Right lobe of liver (tissue), 4 donors: Measurements from ENCODE around the gene EIF6.

Experiments
- POLR2A ChIP-seq: fragments of 450-650 bp; IDR thresholded peaks from one replicate; pipeline ENCODE4 v1.6.1; 2017; ENCODE audit warnings: antibody characterized with exemption, mild to moderate bottlenecking
- TF ChIP-seq, protein P1 (sequence below), 4 donors: fragments of 200-600 bp in 3 of 4; fragments of 450-650 bp in 1 of 4; IDR thresholded peaks; one replicate each; pipeline versions ENCODE4 v1.5.1 to v1.8.0; 2016 to 2022; ENCODE audit warnings: antibody characterized with exemption in 4 of 4, mild to moderate bottlenecking in 2 of 4
- donor health status: DM: no; HTN: no; CAD: no.
- donor health status: DM: no; HTN: no; CAD: no.
- donor health status: DM: no; HTN: yes; CAD: no.

DNA sequence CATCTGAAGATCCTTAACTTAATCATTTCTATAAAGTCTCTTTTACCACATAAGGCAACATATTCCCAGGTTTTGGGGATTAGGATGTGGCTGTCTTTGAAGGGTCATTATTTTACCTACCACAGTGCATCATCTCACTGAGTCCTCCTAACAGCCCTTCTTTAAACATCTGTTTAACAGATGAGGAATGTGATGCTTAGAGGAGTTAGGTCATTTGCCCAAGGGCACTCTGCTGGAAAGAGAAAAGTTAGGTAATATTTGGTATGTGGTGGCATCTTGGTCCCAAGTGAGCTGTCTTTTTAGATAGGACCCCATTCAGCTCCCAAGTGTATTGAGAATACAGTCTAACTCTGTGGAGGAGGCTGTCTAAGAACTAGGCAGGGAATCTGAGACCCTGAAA lies 47.1 kb downstream of the EIF6 start:
- TF ChIP-seq, protein P1, sequence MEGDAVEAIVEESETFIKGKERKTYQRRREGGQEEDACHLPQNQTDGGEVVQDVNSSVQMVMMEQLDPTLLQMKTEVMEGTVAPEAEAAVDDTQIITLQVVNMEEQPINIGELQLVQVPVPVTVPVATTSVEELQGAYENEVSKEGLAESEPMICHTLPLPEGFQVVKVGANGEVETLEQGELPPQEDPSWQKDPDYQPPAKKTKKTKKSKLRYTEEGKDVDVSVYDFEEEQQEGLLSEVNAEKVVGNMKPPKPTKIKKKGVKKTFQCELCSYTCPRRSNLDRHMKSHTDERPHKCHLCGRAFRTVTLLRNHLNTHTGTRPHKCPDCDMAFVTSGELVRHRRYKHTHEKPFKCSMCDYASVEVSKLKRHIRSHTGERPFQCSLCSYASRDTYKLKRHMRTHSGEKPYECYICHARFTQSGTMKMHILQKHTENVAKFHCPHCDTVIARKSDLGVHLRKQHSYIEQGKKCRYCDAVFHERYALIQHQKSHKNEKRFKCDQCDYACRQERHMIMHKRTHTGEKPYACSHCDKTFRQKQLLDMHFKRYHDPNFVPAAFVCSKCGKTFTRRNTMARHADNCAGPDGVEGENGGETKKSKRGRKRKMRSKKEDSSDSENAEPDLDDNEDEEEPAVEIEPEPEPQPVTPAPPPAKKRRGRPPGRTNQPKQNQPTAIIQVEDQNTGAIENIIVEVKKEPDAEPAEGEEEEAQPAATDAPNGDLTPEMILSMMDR (IDR thresholded peaks at IDR 0.05), result no peak
- TF ChIP-seq POLR2A, result no peak
